ENCODE measurements around the gene SLC7A9. TPM values are rescaled to one million over a fixed set of nuclear protein-coding genes. Genes with fewer than 3 reads are reported as not detected.

Gene SLC7A9
- total and polyA plus RNA-seq, 4 donors, result 6.8 to 16.3 (median 9.8) TPM

GRCh38 chr19:32908641-32909190, 39.1 kb upstream of the SLC7A9 start:
- Histone ChIP-seq H3K4me3 (ENCODE audit: low read depth in 1 of 3, low read length in 3 of 3) (no peak overlapping the region), H3K36me3 (ENCODE audit: control insufficient read depth in 4 of 4, insufficient read depth in 3 of 4, low read depth in 1 of 4, low read length in 3 of 4) (peaks cover 0 to 7% (median 2%) of the 10 kb centered on the region in 4 donors), H3K9ac (ENCODE audit: low read depth in 1 of 2, low read length in 2 of 2) (no peak overlapping the region), H3K4me1 (ENCODE audit: control insufficient read depth in 4 of 4, insufficient read depth in 4 of 4, low read length in 3 of 4) (no peaks in the 10 kb centered on the region), H3K9me3 (ENCODE audit: control insufficient read depth in 4 of 4, low read length in 3 of 4) (no peaks in the 10 kb centered on the region), H3K27ac (ENCODE audit: low read depth in 1 of 2, low read length in 2 of 2) (no peak overlapping the region), H3K27me3 (ENCODE audit: control insufficient read depth in 4 of 4, insufficient read depth in 4 of 4, low read length in 3 of 4) (no peaks in the 10 kb centered on the region)
- WGBS, result 95% methylated on average over 7 of the region's 7 CpGs
- DNase-seq (ENCODE audit: low spot score), result no peak
- TF ChIP-seq GABPA (IDR thresholded peaks at IDR 0.05 in 1 of 2, conservative IDR thresholded peaks at IDR 0.05 in 1 of 2) (no peak), FOXA2 (IDR thresholded peaks at IDR 0.05) (no peak), TAF1 (conservative IDR thresholded peaks at IDR 0.05) (no peak)

DNA sequence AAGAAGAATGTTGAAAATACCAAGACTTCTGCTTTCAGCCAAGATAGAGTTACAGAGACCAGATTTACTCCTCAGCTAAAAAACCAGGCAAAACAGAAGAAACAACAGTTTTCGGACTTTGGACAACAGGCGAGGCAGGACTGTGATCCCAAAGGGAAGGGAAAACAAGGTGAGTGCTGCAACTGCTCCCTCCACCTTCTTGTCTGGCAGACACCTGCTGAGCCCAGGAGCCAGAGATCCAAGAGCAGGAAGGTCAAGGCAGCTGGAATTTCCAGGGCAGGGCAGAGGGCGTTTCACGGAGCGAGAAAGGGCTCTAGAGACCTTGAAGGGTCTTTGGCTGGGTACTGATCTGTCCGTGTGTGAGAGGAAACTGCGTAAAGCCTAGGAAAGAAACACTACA, 32.9 kb upstream of the SLC7A9 start:
- DNase-seq (ENCODE audit: low spot score), result no peak
- no peaks in the 10 kb centered on the region for H3K9me3 ChIP-seq (ENCODE audit: control insufficient read depth in 4 of 4, low read length in 3 of 4)
- no peak overlapping the region for H3K27ac ChIP-seq (ENCODE audit: low read depth in 1 of 2, low read length in 2 of 2)
- H3K9ac ChIP-seq (ENCODE audit: low read depth in 1 of 2, low read length in 2 of 2), result no peak overlapping the region
- 84% methylated on average over 7 of the region's 7 CpGs for WGBS
- TF ChIP-seq FOXA1 (IDR thresholded peaks at IDR 0.05), result no peak
- TF ChIP-seq RXRA (IDR thresholded peaks at IDR 0.05), result no peak
- no peak for TF ChIP-seq MAX (IDR thresholded peaks at IDR 0.05)
- no peak for TF ChIP-seq REST (IDR thresholded peaks at IDR 0.05)
- no peak for TF ChIP-seq SP1 (IDR thresholded peaks at IDR 0.05)
- no peak for TF ChIP-seq ATF3 (IDR thresholded peaks at IDR 0.05)
- no peak for TF ChIP-seq GABPA (IDR thresholded peaks at IDR 0.05 in 1 of 2, conservative IDR thresholded peaks at IDR 0.05 in 1 of 2)
- TF ChIP-seq NR2F2 (IDR thresholded peaks at IDR 0.05), result no peak
- TF ChIP-seq FOXA2 (IDR thresholded peaks at IDR 0.05), result no peak
- no peak for TF ChIP-seq YY1 (IDR thresholded peaks at IDR 0.05)
- no peak for TF ChIP-seq JUND (IDR thresholded peaks at IDR 0.05)
- TF ChIP-seq HNF4A (conservative IDR thresholded peaks at IDR 0.05), result no peak
- TF ChIP-seq TAF1 (conservative IDR thresholded peaks at IDR 0.05), result no peak
- TF ChIP-seq RAD21 (IDR thresholded peaks at IDR 0.05), result no peak
- TF ChIP-seq, protein P1, sequence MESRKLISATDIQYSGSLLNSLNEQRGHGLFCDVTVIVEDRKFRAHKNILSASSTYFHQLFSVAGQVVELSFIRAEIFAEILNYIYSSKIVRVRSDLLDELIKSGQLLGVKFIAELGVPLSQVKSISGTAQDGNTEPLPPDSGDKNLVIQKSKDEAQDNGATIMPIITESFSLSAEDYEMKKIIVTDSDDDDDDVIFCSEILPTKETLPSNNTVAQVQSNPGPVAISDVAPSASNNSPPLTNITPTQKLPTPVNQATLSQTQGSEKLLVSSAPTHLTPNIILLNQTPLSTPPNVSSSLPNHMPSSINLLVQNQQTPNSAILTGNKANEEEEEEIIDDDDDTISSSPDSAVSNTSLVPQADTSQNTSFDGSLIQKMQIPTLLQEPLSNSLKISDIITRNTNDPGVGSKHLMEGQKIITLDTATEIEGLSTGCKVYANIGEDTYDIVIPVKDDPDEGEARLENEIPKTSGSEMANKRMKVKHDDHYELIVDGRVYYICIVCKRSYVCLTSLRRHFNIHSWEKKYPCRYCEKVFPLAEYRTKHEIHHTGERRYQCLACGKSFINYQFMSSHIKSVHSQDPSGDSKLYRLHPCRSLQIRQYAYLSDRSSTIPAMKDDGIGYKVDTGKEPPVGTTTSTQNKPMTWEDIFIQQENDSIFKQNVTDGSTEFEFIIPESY (IDR thresholded peaks at IDR 0.05), result no peak
- peaks cover 0 to 5% (median 0%) of the 10 kb centered on the region in 4 donors for H3K36me3 ChIP-seq (ENCODE audit: control insufficient read depth in 4 of 4, insufficient read depth in 3 of 4, low read depth in 1 of 4, low read length in 3 of 4)
- no peak overlapping the region for H3K4me3 ChIP-seq (ENCODE audit: low read depth in 1 of 3, low read length in 3 of 3)
- no peaks in the 10 kb centered on the region for H3K27me3 ChIP-seq (ENCODE audit: control insufficient read depth in 4 of 4, insufficient read depth in 4 of 4, low read length in 3 of 4)
- no peaks in the 10 kb centered on the region for H3K4me1 ChIP-seq (ENCODE audit: control insufficient read depth in 4 of 4, insufficient read depth in 4 of 4, low read length in 3 of 4)

Measured in liver (tissue), 9 donors.